Measurements from ENCODE around the gene ZNF479.
"Not testable (repeated sequence)": the region's sequence is repeated elsewhere in the genome, so short reads cannot be mapped to it uniquely, and the experiment has no call there.

DNA sequence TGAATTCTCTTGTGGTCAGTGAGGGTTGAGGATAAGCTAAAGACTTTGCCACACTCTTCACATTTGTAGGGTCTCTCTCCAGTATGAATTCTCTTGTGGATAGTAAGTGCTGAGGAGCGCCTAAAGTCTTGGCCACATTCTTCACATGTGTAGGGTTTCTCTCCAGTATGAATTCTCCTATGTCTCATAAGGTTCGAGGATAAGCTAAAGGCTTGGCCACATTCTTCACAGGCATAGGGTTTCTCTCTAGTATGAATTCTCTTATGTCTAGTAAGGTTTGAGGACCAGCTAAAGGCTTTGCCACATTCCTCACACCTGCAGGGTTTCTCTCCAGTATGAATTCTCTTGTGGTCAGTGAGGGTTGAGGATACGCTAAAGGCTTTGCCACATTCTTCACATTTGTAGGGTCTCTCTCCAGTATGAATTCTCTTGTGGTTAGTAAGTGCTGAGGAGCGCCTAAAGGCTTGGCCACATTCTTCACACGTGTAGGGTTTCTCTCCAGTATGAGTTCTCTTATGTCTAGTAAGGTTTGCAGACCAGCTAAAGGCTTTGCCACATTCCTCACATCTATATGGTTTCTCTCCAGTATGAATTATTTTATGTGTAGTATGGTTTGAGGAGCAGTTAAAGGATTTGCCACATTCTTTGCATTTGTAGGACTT, 12.0 kb downstream of the ZNF479 start:
- TF ChIP-seq, protein P1, sequence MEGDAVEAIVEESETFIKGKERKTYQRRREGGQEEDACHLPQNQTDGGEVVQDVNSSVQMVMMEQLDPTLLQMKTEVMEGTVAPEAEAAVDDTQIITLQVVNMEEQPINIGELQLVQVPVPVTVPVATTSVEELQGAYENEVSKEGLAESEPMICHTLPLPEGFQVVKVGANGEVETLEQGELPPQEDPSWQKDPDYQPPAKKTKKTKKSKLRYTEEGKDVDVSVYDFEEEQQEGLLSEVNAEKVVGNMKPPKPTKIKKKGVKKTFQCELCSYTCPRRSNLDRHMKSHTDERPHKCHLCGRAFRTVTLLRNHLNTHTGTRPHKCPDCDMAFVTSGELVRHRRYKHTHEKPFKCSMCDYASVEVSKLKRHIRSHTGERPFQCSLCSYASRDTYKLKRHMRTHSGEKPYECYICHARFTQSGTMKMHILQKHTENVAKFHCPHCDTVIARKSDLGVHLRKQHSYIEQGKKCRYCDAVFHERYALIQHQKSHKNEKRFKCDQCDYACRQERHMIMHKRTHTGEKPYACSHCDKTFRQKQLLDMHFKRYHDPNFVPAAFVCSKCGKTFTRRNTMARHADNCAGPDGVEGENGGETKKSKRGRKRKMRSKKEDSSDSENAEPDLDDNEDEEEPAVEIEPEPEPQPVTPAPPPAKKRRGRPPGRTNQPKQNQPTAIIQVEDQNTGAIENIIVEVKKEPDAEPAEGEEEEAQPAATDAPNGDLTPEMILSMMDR (conservative IDR thresholded peaks at IDR 0.05; ENCODE audit: low read length), result not testable (repeated sequence)
- TF ChIP-seq EZH2phosphoT487 (IDR thresholded peaks at IDR 0.05; ENCODE audit: borderline replicate concordance, low read depth, low read length), result not testable (repeated sequence)

All from OCI-LY7 (cell line).